ENCODE results near the gene ITGB6.

- TF ChIP-seq POLR2A (IDR thresholded peaks at IDR 0.05; ENCODE audit: low read depth, low read length) (no peak), CTCF (IDR thresholded peaks at IDR 0.05; ENCODE audit: extremely low read depth in 1 of 2, insufficient read depth in 1 of 2, low read depth in 1 of 2, low read length in 2 of 2) (no peak), FOS (IDR thresholded peaks at IDR 0.05; ENCODE audit: borderline replicate concordance, insufficient read depth, low read length) (no peak), EZH2 (IDR thresholded peaks at IDR 0.05; ENCODE audit: borderline replicate concordance, low read depth, low read length, severe bottlenecking) (no peak), POLR2AphosphoS5 (IDR thresholded peaks at IDR 0.05; ENCODE audit: insufficient read depth, low read depth, low read length) (no peak), GATA2 (IDR thresholded peaks at IDR 0.05; ENCODE audit: insufficient read depth, insufficient read length, low read depth, low read length) (no peak), JUN (IDR thresholded peaks at IDR 0.05; ENCODE audit: borderline replicate concordance, insufficient read depth, insufficient read length, low read depth) (no peak), MYC (IDR thresholded peaks at IDR 0.05; ENCODE audit: low read depth, low read length) (no peak)
Observed at GRCh38 chr2:160105366-160105765, 94.7 kb downstream of the ITGB6 start.
